G401 (cell line): ENCODE measurements around the gene ST3GAL3. TPM values are rescaled to one million over a fixed set of nuclear protein-coding genes. Genes with fewer than 3 reads are reported as not detected.

Experiments used
- DNase-seq: peaks from one replicate; pipeline ENCODE4 v3.0.0-alpha.2; 2015; ENCODE audit warnings: low spot score
- in situ Hi-C: cut with HindIII; loops from 2 replicates; pipeline ENCODE4 v1.10.0; 2016; ENCODE audit warnings: low sequenced_read_pairs, mixed read lengths
- total RNA-seq: library from RNA; depleted of rRNA; stranded (reverse); fragments of >200 nt; shearing (Covaris generic); gene quantifications from 2 replicates; pipeline ENCODE4 v1.2.3, GENCODE V29; 2014; rRNA removed

Gene ST3GAL3, protein sequence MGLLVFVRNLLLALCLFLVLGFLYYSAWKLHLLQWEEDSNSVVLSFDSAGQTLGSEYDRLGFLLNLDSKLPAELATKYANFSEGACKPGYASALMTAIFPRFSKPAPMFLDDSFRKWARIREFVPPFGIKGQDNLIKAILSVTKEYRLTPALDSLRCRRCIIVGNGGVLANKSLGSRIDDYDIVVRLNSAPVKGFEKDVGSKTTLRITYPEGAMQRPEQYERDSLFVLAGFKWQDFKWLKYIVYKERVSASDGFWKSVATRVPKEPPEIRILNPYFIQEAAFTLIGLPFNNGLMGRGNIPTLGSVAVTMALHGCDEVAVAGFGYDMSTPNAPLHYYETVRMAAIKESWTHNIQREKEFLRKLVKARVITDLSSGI
- 14.2 and 15.7 TPM in 2 replicates for total RNA-seq

DNA sequence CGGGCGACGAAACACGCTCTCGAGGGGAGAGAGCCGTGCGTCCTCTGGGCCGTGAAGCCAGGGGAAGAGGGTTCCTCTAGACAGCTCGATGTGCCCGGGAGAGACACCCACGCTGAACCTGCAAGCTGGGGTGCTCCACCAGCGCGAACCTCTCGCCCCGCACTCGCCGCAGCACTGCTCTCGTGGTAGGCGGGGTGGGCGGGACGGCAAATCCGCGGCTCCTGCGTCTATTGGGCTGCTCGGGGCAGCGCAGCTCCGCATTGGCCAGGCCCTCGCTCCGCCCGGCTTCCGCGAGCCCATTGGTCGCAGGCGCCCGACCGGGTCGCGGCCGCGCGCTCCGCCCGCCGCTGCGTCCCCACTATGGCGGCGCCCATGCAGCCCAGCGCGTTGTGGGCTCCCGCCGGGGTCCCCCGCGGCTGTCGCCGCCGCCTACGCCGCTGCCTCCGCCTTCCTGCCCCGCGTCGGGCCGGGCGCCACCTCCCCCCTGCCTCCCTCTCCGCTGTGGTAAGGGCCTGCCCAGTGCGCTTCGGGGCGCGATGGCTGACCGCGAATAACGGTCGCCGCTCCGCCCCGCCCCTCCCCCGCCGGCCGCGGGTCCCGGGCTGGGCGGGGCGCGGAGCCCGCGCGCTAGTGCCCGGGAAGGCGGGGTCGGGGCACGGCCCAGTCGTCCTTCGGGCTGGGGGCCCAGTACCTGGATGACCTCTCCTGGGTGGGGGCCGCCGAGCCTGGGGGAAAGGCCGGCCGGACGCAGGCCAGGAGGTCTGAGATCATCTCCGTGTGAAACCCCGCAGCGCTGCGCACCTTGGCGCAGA lies at the start of gene ST3GAL3:
Gene ST3GAL3, plus strand, starts transcription at position 347 of the 812 bp plus-strand sequence. CDS start 28,727 bp downstream, outside the sequence.
- in situ Hi-C loops = no loop called here
- DNase-seq = peak; percentile 93

DNA sequence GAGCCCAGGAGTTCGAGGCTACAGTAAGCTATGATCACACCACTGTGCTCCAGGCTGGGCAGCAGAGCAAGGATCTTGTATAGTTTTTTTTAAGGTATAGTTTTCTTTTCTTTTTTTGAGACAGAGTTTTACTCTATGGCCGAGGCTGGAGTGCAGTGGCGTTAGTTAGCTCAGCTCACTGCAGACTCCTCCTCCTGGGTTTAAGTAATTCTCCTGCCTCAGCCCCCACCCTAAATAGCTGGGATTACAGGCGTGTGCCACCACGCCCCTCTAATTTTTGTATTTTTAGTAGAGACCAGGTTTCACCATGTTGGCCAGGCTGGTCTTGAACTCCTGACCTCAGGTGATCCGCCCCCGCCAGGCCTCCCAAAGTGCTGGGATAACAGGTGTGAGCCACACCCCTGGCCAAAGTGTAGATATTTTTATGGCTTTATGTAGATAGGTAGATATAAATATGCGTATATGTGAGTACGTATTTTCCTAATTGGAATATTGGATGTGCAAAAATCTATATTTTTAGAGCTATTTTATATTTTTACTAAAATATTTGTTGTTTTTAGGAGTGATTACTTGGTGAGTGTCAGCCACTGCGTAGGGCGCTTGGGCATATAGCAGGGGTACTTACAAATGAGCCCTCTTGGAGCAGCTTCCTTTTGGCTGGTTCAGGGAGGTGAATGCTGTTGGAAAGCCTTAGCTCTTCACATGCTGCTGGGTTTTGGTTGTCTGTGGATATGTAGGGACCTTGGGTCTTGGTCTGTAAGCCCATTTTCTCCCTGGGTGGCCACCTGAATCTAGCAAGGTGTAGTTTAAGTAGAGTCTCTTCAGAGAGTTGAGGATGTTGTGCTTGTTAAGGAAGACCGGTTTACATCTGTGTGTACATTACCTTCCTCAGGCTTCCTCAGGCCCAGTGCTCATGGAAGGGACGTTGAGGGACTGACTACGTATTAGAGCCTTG lies 47.8 kb upstream of the ST3GAL3 start:
- no peak for DNase-seq
- in situ Hi-C loops = no loop called here

DNA sequence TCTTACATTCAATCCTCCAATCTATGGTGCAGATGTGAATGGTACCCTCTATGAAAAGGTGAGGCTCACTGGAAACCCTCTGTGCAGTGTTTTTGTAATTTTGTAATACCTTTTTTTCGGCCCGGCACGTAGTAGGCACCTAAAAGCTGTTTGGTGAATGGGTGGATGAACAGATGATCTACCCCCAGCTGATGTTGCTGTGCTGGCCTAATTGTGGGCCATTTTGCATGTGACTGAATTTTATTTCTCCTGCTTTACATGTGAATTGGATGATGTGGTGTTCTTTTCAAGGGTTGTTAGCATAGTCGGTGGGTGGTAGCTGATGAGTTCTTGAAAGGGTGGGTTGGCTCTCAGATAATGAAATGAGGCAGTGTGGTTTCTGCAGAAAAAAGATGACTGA lies 47.0 kb upstream of the ST3GAL3 start:
- DNase-seq = no peak
- in situ Hi-C loops = no loop called here

DNA sequence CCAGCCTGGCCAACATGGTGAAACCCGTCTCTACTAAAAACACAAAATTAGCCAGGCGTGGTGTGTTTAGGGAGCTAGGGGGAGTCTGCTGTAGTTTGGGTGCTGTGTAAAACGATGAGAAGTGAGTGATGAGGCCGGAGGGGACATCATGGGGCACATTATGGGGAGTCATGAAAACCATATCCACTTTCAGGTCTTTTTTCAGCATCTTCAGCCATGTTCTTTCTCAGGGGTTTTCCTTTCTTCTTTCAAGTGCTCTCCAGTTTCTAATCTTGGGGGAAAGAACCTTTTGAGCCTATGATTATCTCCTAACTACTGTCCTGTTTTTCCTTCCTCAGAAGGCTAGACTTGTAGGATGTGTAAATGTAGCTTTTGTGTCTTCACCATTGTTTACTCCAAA lies 43.0 kb upstream of the ST3GAL3 start:
- DNase-seq = no peak
- in situ Hi-C loops = no loop called here

DNA sequence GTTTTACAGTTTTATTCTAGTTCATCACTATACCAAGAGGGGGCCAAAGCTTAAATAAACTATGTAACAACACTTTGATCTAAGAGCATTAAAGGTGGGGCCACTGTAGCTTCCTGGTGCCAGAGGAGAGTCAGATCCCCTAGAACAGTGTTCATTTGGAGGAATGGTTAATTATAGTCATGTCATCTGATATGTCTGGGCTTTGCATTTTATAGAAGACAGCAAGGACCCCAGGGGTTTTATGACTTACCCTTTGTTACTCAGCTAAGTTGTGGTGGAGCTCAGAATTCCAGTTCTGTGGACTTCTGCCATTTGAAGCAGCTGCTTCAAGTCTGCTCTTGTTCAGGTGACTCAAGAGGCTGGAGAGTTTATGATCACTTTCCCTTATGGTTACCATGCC lies 40.7 kb upstream of the ST3GAL3 start:
- in situ Hi-C loops = no loop called here
- DNase-seq = no peak

DNA sequence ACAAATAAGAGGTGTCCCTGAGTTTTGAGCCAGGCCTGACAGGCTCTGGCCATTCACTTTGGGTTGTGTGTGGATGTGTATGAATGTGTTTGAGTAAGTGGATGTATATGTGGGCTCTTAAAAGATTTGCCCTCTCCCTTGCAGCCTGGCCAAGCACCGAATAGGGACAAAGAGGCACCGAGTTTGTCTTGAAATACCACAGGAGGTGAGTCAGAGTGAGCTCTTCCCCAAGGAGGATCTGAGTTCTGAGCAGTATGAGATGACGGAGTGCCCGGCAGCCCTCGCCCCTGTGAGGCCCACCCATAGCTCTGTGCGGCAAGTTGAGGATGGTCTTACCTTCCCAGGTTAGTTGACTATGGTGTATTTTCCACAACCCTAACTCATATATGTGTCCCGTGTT lies 38.4 kb upstream of the ST3GAL3 start:
- in situ Hi-C loops = no loop called here

DNA sequence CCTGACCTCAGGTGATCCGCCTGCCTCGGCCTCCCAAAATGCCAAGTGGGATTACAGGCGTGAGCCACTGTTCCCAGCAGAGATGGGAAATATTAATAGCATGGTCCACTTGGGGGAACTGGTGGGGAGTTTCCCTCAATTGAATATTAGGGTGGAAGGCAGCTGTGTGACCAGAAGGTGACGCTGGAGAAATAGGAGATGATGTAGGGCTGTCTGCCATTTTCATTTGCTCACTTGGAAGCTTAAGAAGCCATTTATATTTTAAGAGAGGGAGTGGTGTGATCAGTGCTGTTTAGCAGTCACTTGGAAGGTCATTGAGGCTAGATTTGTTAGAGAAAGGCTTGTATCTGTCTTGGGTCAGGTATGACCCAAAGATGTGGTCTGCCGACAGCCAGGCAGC lies 37.5 kb upstream of the ST3GAL3 start:
- in situ Hi-C loops = no loop called here

More for the DNA sequence above, 38.4 kb upstream of the ST3GAL3 start:
- no peak for DNase-seq

DNA sequence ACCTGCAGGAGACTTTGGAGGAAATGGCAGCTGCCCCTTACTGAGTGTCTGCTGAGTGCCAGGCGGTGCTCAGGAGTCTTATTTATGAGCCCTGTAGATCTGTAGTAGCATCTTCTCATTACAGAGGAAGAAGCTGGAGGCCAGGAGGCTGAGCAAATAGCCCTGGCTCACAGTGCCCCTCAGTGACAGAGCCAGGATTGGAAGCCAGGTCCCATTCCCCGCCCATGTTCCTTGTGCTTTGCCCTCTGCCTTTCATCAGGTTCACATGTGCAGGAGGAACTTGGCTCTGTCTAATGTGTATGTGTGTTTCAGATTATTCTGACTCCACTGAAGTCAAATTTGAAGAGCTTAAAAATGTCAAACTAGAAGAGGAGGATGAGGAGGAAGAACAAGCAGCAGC lies 36.1 kb upstream of the ST3GAL3 start:
- no peak for DNase-seq
- in situ Hi-C loops = no loop called here

More for the DNA sequence above, 37.5 kb upstream of the ST3GAL3 start:
- no peak for DNase-seq

DNA sequence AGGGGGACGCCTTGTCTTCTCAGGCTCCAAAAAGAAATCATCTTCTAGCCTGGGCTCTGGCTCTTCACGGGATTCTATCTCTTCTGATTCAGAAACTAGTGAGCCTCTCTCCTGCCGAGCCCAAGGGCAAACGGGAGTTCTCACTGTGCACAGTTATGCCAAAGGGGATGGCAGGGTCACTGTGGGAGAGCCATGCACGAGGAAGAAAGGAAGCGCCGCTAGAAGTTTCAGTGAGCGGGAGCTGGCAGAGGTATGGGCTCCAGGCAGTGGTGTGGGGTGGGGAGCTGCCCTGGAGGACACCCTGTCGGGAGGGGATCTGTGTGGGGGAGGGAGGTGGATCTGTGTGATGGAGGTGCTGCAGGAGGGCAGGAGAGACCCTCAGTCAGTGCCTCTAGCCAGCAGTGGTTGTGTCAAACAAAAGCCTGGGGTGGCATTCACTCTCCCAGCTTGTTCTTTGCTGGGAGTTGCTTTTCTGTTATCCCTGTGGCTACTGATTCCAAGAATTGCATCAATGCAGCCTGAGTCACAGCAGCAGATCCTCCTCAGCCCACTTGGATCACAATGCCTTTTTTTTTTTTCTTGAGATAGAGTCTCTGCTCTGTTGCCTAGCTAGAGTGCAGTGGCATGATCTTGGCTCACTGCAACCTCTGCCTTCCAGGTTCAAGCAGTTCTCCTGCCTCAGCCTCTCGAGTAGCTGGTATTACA lies 35.6 kb upstream of the ST3GAL3 start:
- in situ Hi-C loops = no loop called here
- DNase-seq = no peak

DNA sequence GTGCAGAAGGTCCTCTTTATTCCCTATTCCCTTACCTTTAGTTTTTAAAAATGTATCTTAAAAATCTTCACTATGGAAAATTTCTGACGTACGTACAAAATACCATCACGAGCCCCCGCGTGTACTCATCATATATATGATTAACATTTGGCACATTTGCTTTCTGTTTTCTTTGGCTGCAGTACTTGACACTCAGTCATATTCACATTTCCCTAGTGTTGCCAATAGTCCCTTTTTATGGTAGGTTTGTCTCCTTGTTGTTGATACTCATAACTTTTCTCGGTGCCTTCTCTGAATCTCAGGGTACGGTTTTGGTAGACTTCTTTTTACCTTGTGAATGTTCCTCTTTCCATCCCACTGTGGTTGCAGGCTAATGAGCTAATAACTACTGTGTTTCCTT lies 34.1 kb upstream of the ST3GAL3 start:
- DNase-seq = no peak
- in situ Hi-C loops = no loop called here

DNA sequence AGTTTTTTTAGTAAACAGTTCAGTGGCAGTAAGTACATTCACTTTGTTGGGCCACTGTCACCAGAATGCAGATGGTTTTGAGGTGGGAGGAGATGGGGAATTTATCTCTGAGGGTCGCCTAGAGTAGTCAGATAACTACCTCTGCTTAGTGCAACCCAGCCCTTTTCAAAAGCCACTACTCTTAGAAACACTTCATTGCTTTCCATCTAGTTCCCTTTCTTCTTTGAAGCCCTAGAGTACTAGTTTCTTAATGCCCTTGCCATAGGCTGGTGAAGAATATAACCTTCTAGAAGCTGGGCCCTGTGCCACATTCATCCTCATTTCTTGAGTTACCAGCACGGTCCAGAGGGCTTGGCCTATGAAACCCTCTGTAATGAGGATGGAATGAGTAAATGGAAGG lies 28.4 kb upstream of the ST3GAL3 start:
- in situ Hi-C loops = no loop called here
- DNase-seq = no peak

DNA sequence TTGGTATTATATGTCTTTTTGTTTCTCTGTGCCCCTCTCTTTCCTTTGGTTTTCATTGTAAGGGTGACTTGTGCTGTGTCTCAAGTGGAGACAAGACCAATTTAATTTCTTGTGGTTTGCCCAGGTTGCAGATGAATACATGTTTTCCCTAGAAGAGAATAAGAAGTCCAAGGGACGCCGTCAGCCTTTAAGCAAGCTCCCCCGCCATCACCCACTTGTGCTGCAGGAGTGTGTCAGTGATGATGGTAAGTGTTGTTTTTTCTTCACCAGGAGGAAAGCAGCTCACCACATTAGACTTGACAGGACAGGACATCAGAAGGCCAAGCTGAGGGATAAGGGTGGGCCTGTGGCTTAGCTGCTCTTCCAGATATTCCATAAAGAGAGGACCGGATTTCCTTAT lies 23.8 kb upstream of the ST3GAL3 start:
- no peak for DNase-seq
- in situ Hi-C loops = no loop called here

DNA sequence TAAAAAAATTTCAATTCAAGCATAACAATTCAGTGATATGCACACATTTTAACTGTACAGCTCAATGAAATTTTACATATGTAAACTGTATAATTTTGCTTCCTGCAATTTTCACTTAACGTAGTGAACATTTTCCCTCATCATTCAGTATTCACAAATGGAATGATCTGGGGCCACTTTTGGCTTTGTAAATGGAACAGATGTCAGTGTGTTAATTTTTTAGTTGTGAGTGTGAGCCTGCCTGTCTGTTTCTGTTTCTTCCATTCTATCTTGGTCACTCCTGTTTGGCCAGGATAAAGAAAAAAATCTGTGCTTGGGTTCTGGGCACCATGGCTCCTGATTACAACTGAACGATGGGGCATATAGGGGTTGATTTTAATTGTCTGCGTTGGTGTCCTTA lies 20.5 kb upstream of the ST3GAL3 start:
- in situ Hi-C loops = no loop called here
- no peak for DNase-seq

DNA sequence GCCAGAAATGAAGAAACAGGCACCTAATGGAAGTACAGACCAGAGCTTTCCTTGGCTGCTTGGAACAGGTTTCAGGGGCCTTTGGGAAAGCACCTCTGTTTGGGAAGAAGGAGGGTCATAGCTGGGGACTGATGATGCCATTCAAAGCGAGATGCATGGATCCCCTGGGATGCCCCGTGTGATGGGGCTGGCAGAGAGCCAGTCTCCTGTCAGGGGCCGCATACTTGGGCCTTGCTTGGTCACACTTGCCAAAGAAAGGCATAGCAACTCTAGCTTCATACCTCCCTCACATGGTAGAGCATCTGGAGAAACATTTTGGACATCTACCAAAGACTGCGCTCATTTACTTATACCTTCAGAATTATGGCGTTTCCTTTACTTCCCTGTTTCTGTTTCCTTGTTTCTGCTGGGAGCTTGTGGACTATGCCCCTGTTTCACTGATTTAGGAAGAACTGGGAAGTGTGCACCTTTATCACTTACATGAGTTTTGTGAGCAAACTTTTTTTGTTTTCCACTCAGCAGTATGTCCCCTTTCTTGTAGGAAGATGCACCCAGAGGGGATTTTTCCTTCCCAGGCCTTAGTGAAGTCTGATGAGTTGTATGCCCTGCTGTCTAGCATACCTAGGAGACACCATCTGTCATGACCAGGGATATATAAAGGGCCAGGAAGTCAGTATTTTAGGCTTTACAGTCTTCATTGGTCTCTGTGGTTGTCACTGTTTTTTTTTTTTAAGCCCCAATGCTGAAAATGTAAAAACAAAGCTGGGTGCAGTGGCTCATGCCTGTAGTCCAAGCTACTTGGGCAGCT lies 19.8 kb upstream of the ST3GAL3 start:
- DNase-seq = no peak
- in situ Hi-C loops = no loop called here

DNA sequence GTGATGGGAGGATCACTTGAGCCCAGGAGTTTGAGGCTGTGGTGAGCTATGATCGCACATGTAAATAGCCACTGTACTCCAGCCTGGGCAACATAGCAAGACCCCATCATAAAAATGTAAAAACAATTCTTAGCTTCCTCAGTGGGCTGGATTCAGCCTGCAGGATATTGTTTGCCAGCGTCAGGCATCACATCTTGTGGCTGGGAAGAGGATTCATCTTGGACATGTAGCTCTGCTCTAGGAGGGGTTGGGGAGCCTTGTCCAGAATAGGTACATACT lies 19.3 kb upstream of the ST3GAL3 start:
- no peak for DNase-seq
- in situ Hi-C loops = no loop called here

DNA sequence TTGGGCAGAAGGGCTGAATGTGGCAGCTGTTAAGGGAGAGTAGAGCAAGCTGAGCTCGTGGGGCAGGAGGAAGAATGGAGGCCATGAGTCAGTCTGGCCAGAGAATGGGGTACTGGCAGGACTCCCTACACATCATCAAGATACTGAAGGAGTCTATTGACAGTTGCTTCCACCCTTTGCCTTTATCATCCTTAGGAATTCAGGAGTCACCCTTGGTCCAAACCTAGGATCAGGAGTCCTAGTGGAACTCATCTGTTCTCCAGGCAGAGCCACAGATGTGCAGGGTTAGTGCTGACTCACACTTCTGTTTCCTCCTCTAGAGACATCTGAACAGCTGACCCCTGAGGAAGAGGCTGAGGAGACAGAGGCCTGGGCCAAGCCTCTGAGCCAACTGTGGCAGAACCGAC lies 18.7 kb upstream of the ST3GAL3 start:
- no peak for DNase-seq
- in situ Hi-C loops = no loop called here

DNA sequence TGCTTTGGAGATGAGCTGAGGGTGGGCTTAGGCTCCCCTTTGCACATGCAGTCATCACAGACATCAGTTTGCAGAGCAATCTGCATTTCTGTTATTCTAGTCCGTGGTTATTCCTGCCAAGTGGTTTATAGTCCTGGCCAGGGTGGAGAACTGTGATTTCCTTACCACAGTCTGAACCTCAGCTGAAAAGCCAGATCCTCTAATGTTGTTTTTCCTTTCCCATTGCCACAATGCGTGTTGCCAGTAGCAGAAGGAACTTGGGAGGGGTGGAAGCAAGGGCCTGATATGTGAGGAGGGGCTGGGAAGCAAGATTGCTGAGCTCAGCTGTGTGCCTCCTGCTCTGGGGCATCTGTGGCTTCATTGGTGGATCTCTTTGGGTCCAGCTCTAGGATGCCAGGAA lies 18.0 kb upstream of the ST3GAL3 start:
- no peak for DNase-seq
- in situ Hi-C loops = no loop called here
